OCI-LY1 (cell line): ENCODE measurements around the gene MARCHF9.

ENCODE experiments used
- H2AFZ ChIP-seq: fragments of 200-600 bp; sonication (generic), shearing (Covaris generic); 2 replicates; pipeline ENCODE4 v1.6.0; 2014; ENCODE audit warnings: antibody characterized with exemption, mild to moderate bottlenecking, low read length
- H3F3A ChIP-seq: fragments of 200-600 bp; sonication (generic), shearing (Covaris generic); 2 replicates; pipeline ENCODE4 v1.6.0; 2014; ENCODE audit warnings: mild to moderate bottlenecking, antibody characterized with exemption, low read length, moderate library complexity; ENCODE audit not compliant: insufficient read depth
- H3K27ac ChIP-seq: fragments of 200-600 bp; sonication (generic); 2 replicates; pipeline ENCODE4 v1.5.1; 2014; ENCODE audit warnings: low read length, mixed run types, mild to moderate bottlenecking, low read depth; ENCODE audit not compliant: poor library complexity, severe bottlenecking
- H3K27me3 ChIP-seq: fragments of 200-600 bp; sonication (generic); 2 replicates; pipeline ENCODE4 v1.6.0; 2014; ENCODE audit warnings: antibody characterized with exemption, mild to moderate bottlenecking, low read length, moderate library complexity; ENCODE audit not compliant: insufficient read depth
- H3K36me3 ChIP-seq: fragments of 200-600 bp; sonication (generic); 2 replicates; pipeline ENCODE4 v1.6.1; 2014; ENCODE audit warnings: mild to moderate bottlenecking, antibody characterized with exemption, low read length, moderate library complexity, mixed read lengths; ENCODE audit not compliant: insufficient read depth
- H3K4me1 ChIP-seq: fragments of 200-600 bp; sonication (generic); 2 replicates; pipeline ENCODE4 v1.5.1; 2014; ENCODE audit warnings: mild to moderate bottlenecking, low read length, moderate library complexity; ENCODE audit not compliant: insufficient read depth, severe bottlenecking
- H3K4me2 ChIP-seq: fragments of 200-600 bp; sonication (generic), shearing (Covaris generic); 2 replicates; pipeline ENCODE4 v1.6.1; 2014; ENCODE audit warnings: low read length
- H3K4me3 ChIP-seq: fragments of 200-600 bp; sonication (generic); 2 replicates; pipeline ENCODE4 v1.5.1; 2014; ENCODE audit warnings: low read length, low read depth, mild to moderate bottlenecking, mixed read lengths; ENCODE audit not compliant: poor library complexity, severe bottlenecking
- H3K79me2 ChIP-seq: fragments of 200-600 bp; shearing (Covaris generic); 2 replicates; pipeline ENCODE4 v1.6.1; 2016; ENCODE audit warnings: mixed run types, low read length, mixed read lengths; ENCODE audit not compliant: insufficient read depth
- H3K9ac ChIP-seq: fragments of 200-600 bp; sonication (generic), shearing (Covaris generic); 2 replicates; pipeline ENCODE4 v1.6.1; 2014; ENCODE audit warnings: mild to moderate bottlenecking, low read length, mixed read lengths
- H3K9me2 ChIP-seq: fragments of 200-600 bp; sonication (generic), shearing (Covaris generic); 2 replicates; pipeline ENCODE4 v1.6.1; 2014; ENCODE audit warnings: low read depth, mild to moderate bottlenecking, low read length, mixed read lengths
- H3K9me3 ChIP-seq: fragments of 200-600 bp; shearing (Covaris generic); 2 replicates; pipeline ENCODE4 v1.6.1; 2014; ENCODE audit warnings: low read length, mixed read lengths
- H4K20me1 ChIP-seq: fragments of 200-600 bp; sonication (generic), shearing (Covaris generic); 2 replicates; pipeline ENCODE4 v1.6.0; 2016; ENCODE audit warnings: mild to moderate bottlenecking, low read length; ENCODE audit not compliant: insufficient read depth
- CTCF ChIP-seq: fragments of 200-600 bp; sonication (generic), shearing (Covaris generic); IDR thresholded peaks from 2 replicates; pipeline ENCODE4 v1.5.1; 2017; ENCODE audit warnings: mild to moderate bottlenecking, antibody characterized with exemption, low read length, moderate library complexity, mixed read lengths
- EZH2 ChIP-seq: fragments of 200-600 bp; sonication (generic), shearing (Covaris generic); IDR thresholded peaks from 2 replicates; pipeline ENCODE4 v1.8.0; 2017; ENCODE audit warnings: borderline replicate concordance, mixed run types, mild to moderate bottlenecking, antibody characterized with exemption, low read length, moderate library complexity, mixed read lengths

Gene MARCHF9

GRCh38 chr12:57755194-57755453 is 221 bp downstream of the MARCHF9 start:
- H4K20me1 ChIP-seq: no peaks in the 10 kb centered on the region
- H3K4me1 ChIP-seq: peaks cover 48% of the 10 kb centered on the region
- no peak overlapping the region for H3K27ac ChIP-seq
- no peak overlapping the region for H2AFZ ChIP-seq
- no peaks in the 10 kb centered on the region for H3K9me2 ChIP-seq
- H3K9ac ChIP-seq: peak overlapping the region; percentile 77
- H3K27me3 ChIP-seq: no peaks in the 10 kb centered on the region
- peak overlapping the region; percentile 73 for H3K4me3 ChIP-seq
- TF ChIP-seq EZH2 (no peak), CTCF (no peak)
- peaks cover 40% of the 10 kb centered on the region for H3K36me3 ChIP-seq
- no peaks in the 10 kb centered on the region for H3F3A ChIP-seq
- peaks cover 20% of the 10 kb centered on the region for H3K79me2 ChIP-seq
- H3K4me2 ChIP-seq: peak overlapping the region; percentile 91; the same call in 1 of the 2 replicates
- no peaks in the 10 kb centered on the region for H3K9me3 ChIP-seq

- Histone ChIP-seq H3K27me3 (no peaks in the 10 kb centered on the region), H3K9me2 (no peaks in the 10 kb centered on the region), H4K20me1 (no peaks in the 10 kb centered on the region), H3K36me3 (peaks cover 34% of the 10 kb centered on the region), H3K4me1 (peaks cover 43% of the 10 kb centered on the region), H3F3A (no peaks in the 10 kb centered on the region), H3K27ac (peak overlapping the region; percentile 65), H3K4me2 (peak overlapping the region; percentile 91), H3K9ac (peak overlapping the region; percentile 77), H2AFZ (no peak overlapping the region), H3K9me3 (no peaks in the 10 kb centered on the region), H3K79me2 (peaks cover 14% of the 10 kb centered on the region), H3K4me3 (peak overlapping the region; percentile 73)
- TF ChIP-seq CTCF (no peak), EZH2 (no peak)
These were observed 810 bp downstream of the MARCHF9 start for GRCh38 chr12:57755454-57756372.

- H3K4me1 ChIP-seq: peaks cover 35% of the 10 kb centered on the region
- peak overlapping the region; percentile 91 for H3K4me2 ChIP-seq
- H3F3A ChIP-seq: no peaks in the 10 kb centered on the region
- H4K20me1 ChIP-seq: no peaks in the 10 kb centered on the region
- H3K27ac ChIP-seq: peak overlapping the region; percentile 65
- no peak overlapping the region for H2AFZ ChIP-seq
- H3K4me3 ChIP-seq: peak overlapping the region; percentile 73
- peaks cover 30% of the 10 kb centered on the region; the same call in 1 of the 2 replicates for H3K36me3 ChIP-seq
- H3K27me3 ChIP-seq: no peaks in the 10 kb centered on the region
- H3K79me2 ChIP-seq: peaks cover 4% of the 10 kb centered on the region
- H3K9me3 ChIP-seq: no peaks in the 10 kb centered on the region
- H3K9ac ChIP-seq: peak overlapping the region; percentile 77
- TF ChIP-seq EZH2 (no peak), CTCF (peak; percentile 86)
- H3K9me2 ChIP-seq: no peaks in the 10 kb centered on the region
These were observed 1.8 kb downstream of the MARCHF9 start for GRCh38 chr12:57756406-57757341.
